ENCODE measurements around the gene NFE2L1. TPM values are rescaled to one million over a fixed set of nuclear protein-coding genes. Genes with fewer than 3 reads are reported as not detected.
"Not testable (repeated sequence)": the region's sequence is repeated elsewhere in the genome, so short reads cannot be mapped to it uniquely, and the experiment has no call there.

NFE2L1 gene
- total RNA-seq, 1 donor, result 165 TPM

DNA sequence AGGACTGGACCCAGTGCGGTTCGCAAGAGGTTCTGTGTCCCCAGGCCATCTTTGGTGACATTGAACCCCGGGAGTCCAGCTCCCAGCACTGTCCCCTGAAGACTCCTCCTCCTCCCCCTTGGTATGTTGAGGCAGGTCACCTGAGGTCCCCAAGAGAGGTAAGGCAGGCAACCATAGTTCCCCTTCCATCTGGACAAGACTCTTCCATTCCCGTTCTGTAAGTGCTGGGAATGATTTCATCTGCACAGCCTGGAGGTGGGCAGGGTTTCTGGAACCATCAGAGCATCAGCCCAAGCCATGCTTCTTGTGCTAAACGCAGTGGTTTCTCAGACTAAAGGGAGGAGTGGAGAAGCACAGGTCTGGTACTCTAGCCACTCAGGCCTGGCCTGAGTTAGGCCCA, 35.5 kb upstream of the NFE2L1 start:
- Histone ChIP-seq H3K4me2 (ENCODE audit: insufficient read depth, low read length) (peak overlapping the region; percentile 82), H3K4me1 (ENCODE audit: insufficient read depth, low read length) (peaks cover 8% of the 10 kb centered on the region), H3K4me3 (ENCODE audit: insufficient read depth, low read length) (peak overlapping the region; percentile 72), H3K27me3 (ENCODE audit: insufficient read depth, low read length) (peaks cover 2% of the 10 kb centered on the region), H2AFZ (ENCODE audit: low read length) (peak overlapping the region; percentile 25), H3K27ac (ENCODE audit: low read depth, low read length) (no peak overlapping the region), H3K9me3 (ENCODE audit: low read depth, low read length) (no peaks in the 10 kb centered on the region), H3K79me2 (ENCODE audit: insufficient read depth, low read length) (no peaks in the 10 kb centered on the region), H3K36me3 (ENCODE audit: insufficient read depth, low read length) (no peaks in the 10 kb centered on the region), H4K20me1 (ENCODE audit: insufficient read depth, low read length) (no peaks in the 10 kb centered on the region)
- TF ChIP-seq, protein P1, sequence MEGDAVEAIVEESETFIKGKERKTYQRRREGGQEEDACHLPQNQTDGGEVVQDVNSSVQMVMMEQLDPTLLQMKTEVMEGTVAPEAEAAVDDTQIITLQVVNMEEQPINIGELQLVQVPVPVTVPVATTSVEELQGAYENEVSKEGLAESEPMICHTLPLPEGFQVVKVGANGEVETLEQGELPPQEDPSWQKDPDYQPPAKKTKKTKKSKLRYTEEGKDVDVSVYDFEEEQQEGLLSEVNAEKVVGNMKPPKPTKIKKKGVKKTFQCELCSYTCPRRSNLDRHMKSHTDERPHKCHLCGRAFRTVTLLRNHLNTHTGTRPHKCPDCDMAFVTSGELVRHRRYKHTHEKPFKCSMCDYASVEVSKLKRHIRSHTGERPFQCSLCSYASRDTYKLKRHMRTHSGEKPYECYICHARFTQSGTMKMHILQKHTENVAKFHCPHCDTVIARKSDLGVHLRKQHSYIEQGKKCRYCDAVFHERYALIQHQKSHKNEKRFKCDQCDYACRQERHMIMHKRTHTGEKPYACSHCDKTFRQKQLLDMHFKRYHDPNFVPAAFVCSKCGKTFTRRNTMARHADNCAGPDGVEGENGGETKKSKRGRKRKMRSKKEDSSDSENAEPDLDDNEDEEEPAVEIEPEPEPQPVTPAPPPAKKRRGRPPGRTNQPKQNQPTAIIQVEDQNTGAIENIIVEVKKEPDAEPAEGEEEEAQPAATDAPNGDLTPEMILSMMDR (IDR thresholded peaks at IDR 0.05; ENCODE audit: extremely low read depth, low read depth, low read length), result no peak
- DNase-seq (ENCODE audit: insufficient read length, low spot score, missing footprints), result no peak

DNA sequence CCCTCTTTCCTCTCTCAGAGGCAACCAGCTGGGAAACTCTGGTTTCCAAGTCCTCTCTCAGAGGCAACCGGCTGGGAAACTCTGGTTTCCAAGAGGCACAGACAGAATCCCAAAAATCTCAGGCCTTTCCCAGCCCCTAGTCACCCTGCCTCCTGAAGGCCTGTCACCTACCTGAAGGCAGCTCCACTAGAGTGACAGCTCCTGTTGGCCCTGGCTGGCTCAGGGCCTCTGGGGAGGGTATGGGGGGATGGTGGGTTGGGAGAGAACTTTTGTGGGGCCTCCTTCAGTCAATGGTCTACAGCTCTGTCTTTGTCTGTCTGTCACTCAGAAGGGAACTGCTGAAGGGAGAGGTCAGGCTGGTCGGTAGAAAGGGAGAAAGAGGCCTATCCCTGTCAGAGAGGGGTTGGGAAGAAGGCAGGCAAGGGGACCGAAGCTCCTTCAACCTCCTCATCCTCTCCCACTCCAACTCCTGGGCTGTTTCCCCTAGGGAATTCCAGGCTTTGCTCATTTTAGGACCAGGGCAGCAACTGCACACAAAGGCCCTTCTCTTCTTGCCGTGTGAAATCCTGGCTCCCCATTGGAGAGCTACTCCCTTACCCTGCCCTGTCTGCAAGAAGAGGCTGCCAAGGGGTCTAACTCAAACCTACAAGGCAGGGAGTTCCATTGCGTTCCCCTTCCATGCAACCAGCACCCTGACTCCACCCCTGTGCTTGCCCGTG, 34.1 kb upstream of the NFE2L1 start:
- H3K4me2 ChIP-seq (ENCODE audit: insufficient read depth, low read length), result no peak overlapping the region
- H3K4me1 ChIP-seq (ENCODE audit: insufficient read depth, low read length), result peaks cover 8% of the 10 kb centered on the region
- H2AFZ ChIP-seq (ENCODE audit: low read length), result no peak overlapping the region
- peak; percentile 60 for DNase-seq (ENCODE audit: insufficient read length, low spot score, missing footprints)
- H4K20me1 ChIP-seq (ENCODE audit: insufficient read depth, low read length), result no peaks in the 10 kb centered on the region
- no peaks in the 10 kb centered on the region for H3K9me3 ChIP-seq (ENCODE audit: low read depth, low read length)
- no peaks in the 10 kb centered on the region for H3K36me3 ChIP-seq (ENCODE audit: insufficient read depth, low read length)
- no peak overlapping the region for H3K27ac ChIP-seq (ENCODE audit: low read depth, low read length)
- peaks cover 2% of the 10 kb centered on the region for H3K27me3 ChIP-seq (ENCODE audit: insufficient read depth, low read length)
- TF ChIP-seq, protein P1 (IDR thresholded peaks at IDR 0.05; ENCODE audit: extremely low read depth, low read depth, low read length), result no peak
- H3K79me2 ChIP-seq (ENCODE audit: insufficient read depth, low read length), result no peaks in the 10 kb centered on the region
- no peak overlapping the region for H3K4me3 ChIP-seq (ENCODE audit: insufficient read depth, low read length)

DNA sequence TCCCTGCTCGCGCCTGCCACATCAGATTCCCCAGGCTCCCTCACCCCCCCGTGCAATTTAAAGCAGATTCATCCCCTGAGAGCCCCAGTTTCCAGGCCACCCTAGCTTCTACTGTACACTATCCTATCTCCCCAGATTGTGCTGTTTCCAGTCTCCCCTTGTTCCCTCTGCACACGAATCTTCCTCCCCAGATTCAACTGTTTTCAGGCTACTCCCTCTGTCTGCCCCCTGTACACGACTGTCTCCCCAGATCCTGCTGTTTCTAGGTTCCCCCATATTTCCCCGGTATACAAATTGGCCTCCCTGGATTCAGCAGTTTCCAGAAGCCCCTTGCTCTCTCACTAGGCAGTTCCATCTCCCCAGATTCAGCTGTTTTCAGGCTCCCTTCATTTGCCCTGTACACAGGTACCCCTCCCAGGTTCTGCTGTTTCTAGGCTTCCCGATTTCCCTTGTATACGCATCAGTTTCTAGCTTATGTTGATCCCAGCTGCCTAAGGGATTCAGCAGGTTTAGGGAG, 33.5 kb upstream of the NFE2L1 start:
- H3K27ac ChIP-seq (ENCODE audit: low read depth, low read length), result no peak overlapping the region
- no peak for DNase-seq (ENCODE audit: insufficient read length, low spot score, missing footprints)
- no peaks in the 10 kb centered on the region for H3K79me2 ChIP-seq (ENCODE audit: insufficient read depth, low read length)
- no peaks in the 10 kb centered on the region for H4K20me1 ChIP-seq (ENCODE audit: insufficient read depth, low read length)
- peaks cover 8% of the 10 kb centered on the region for H3K4me1 ChIP-seq (ENCODE audit: insufficient read depth, low read length)
- H3K9me3 ChIP-seq (ENCODE audit: low read depth, low read length), result no peaks in the 10 kb centered on the region
- no peak overlapping the region for H2AFZ ChIP-seq (ENCODE audit: low read length)
- no peak overlapping the region for H3K4me2 ChIP-seq (ENCODE audit: insufficient read depth, low read length)
- H3K36me3 ChIP-seq (ENCODE audit: insufficient read depth, low read length), result no peaks in the 10 kb centered on the region
- H3K27me3 ChIP-seq (ENCODE audit: insufficient read depth, low read length), result peaks cover 2% of the 10 kb centered on the region
- H3K4me3 ChIP-seq (ENCODE audit: insufficient read depth, low read length), result no peak overlapping the region
- TF ChIP-seq, protein P1 (IDR thresholded peaks at IDR 0.05; ENCODE audit: extremely low read depth, low read depth, low read length), result no peak

DNA sequence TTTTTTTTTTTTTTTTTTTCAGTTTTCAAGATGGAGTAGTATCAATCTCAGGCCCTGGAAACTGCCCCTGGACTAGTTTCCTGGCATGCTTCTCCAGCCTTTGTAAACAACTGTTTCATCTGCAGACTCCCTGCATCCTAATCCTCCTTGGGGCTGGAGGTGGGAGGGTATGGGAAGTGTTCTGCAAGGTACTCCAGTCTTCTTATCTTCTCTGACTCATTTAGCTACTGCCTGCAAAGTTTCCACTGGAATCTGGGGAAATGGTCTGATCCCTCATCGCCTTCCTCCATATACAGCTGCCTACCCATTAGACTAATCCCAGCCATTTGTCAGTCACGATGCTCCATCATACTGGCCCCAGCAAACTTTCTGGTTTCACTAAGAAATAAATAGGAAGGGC, 32.0 kb upstream of the NFE2L1 start:
- Histone ChIP-seq H3K4me2 (ENCODE audit: insufficient read depth, low read length) (no peak overlapping the region), H4K20me1 (ENCODE audit: insufficient read depth, low read length) (no peaks in the 10 kb centered on the region), H2AFZ (ENCODE audit: low read length) (no peak overlapping the region), H3K79me2 (ENCODE audit: insufficient read depth, low read length) (no peaks in the 10 kb centered on the region), H3K4me3 (ENCODE audit: insufficient read depth, low read length) (no peak overlapping the region), H3K36me3 (ENCODE audit: insufficient read depth, low read length) (no peaks in the 10 kb centered on the region), H3K27me3 (ENCODE audit: insufficient read depth, low read length) (peaks cover 2% of the 10 kb centered on the region), H3K9me3 (ENCODE audit: low read depth, low read length) (no peaks in the 10 kb centered on the region), H3K4me1 (ENCODE audit: insufficient read depth, low read length) (peaks cover 8% of the 10 kb centered on the region), H3K27ac (ENCODE audit: low read depth, low read length) (no peak overlapping the region)
- peak; percentile 86 for DNase-seq (ENCODE audit: insufficient read length, low spot score, missing footprints)
- TF ChIP-seq, protein P1 (IDR thresholded peaks at IDR 0.05; ENCODE audit: extremely low read depth, low read depth, low read length), result no peak

DNA sequence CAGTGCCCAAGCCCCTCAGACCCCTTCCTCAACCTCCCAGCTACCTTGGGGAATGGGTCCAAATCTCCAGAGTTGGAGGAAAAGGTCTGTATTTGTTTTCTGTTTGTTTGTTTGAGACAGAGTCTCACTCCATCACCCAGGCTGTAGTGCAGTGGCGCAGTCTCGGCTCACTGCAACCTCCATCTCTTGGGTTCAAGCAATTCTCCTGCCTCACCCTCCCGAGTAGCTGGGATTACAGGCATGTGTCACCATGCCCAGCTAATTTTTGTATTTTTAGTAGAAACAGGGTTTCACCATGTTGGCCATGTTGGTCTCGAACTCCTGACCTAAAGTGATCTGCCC, 30.4 kb upstream of the NFE2L1 start:
- H4K20me1 ChIP-seq (ENCODE audit: insufficient read depth, low read length); H3K4me1 ChIP-seq (ENCODE audit: insufficient read depth, low read length); H3K36me3 ChIP-seq (ENCODE audit: insufficient read depth, low read length); H3K79me2 ChIP-seq (ENCODE audit: insufficient read depth, low read length); H3K27me3 ChIP-seq (ENCODE audit: insufficient read depth, low read length); H3K4me2 ChIP-seq (ENCODE audit: insufficient read depth, low read length); DNase-seq (ENCODE audit: insufficient read length, low spot score, missing footprints); H3K9me3 ChIP-seq (ENCODE audit: low read depth, low read length); H3K4me3 ChIP-seq (ENCODE audit: insufficient read depth, low read length); H3K27ac ChIP-seq (ENCODE audit: low read depth, low read length): not testable (repeated sequence)
- H2AFZ ChIP-seq (ENCODE audit: low read length), result peak overlapping the region; percentile 20
